ENCODE results near the gene SGTB.

SGTB gene

DNA sequence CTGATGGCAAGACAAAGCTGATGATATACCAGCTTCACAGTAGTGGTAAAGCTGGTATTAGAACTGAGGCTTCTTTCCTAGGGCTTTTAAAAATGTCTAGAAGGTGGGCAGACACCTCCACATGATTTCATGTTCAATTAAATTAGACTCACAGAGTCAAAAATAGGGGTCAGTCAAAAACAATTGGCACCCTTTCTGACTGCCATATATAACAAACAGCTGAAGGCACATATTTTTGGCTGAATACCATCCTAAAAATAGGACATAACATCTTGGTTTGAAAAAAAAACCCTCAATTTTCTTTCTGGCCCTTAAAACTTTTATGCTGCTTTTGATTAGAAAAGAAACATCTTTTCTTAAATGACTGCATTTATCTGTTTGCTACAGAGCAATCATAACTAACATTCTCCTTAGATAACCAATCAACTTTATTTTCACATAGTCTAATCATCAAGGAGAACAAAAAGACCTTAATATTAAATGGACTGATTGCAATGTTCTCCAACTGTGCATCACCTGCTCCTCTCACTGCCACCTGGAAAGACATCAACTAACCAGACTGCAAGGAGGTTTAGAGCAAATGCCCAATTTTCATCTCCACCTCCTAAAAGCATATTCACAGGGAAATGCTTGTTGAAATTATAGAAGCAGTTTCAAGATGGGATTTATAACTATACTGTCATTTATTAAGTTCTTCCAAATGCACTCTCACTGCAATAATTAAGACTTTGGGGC is 3.2 kb downstream of the SGTB start:
- Histone ChIP-seq H2AFZ (ENCODE audit: low read depth, low read length) (no peak overlapping the region), H4K20me1 (ENCODE audit: insufficient read depth, low read length) (peaks cover 5% of the 10 kb centered on the region; the same call in 1 of the 2 replicates), H3K4me2 (ENCODE audit: low read length) (no peak overlapping the region), H3K4me3 (ENCODE audit: low read length) (no peak overlapping the region), H3K79me2 (ENCODE audit: low read length) (peaks cover 35% of the 10 kb centered on the region), H3K9ac (ENCODE audit: low read length) (no peak overlapping the region), H3K36me3 (replicated peaks; ENCODE audit: low read depth, low read length) (peaks cover 18% of the 10 kb centered on the region), H3K9me3 (ENCODE audit: insufficient read depth, low read length) (no peaks in the 10 kb centered on the region), H3K27me3 (ENCODE audit: low read depth, low read length) (no peaks in the 10 kb centered on the region), H3K4me1 (ENCODE audit: low read length) (peaks cover 12% of the 10 kb centered on the region), H3K27ac (ENCODE audit: low read length) (no peak overlapping the region)
- TF ChIP-seq EZH2phosphoT487 (IDR thresholded peaks at IDR 0.05; ENCODE audit: low read depth), result no peak
- TF ChIP-seq, protein P1, sequence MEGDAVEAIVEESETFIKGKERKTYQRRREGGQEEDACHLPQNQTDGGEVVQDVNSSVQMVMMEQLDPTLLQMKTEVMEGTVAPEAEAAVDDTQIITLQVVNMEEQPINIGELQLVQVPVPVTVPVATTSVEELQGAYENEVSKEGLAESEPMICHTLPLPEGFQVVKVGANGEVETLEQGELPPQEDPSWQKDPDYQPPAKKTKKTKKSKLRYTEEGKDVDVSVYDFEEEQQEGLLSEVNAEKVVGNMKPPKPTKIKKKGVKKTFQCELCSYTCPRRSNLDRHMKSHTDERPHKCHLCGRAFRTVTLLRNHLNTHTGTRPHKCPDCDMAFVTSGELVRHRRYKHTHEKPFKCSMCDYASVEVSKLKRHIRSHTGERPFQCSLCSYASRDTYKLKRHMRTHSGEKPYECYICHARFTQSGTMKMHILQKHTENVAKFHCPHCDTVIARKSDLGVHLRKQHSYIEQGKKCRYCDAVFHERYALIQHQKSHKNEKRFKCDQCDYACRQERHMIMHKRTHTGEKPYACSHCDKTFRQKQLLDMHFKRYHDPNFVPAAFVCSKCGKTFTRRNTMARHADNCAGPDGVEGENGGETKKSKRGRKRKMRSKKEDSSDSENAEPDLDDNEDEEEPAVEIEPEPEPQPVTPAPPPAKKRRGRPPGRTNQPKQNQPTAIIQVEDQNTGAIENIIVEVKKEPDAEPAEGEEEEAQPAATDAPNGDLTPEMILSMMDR (IDR thresholded peaks at IDR 0.05; ENCODE audit: low read depth, low read length), result no peak

DNA sequence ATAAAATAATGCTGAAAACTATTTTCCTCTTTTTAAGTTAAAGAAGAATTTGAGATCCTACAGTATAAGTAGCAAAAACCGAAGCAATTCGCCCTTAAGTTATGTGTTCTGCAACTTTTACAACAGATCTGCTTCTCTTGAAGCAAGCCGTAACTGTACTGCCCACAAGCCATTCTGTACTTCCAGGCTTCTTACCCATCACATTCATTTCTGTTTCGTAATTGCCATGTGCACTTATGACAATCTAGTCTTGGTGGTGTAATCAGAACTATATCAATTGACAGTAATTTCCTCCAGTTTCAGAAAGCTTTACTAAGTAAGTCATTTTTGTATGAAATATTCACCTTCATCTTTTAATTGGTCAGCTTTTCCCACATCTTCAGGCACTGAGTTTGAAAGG is 13.8 kb downstream of the SGTB start:
- TF ChIP-seq, protein P1 (IDR thresholded peaks at IDR 0.05; ENCODE audit: low read depth, low read length), result no peak
- TF ChIP-seq EZH2phosphoT487 (IDR thresholded peaks at IDR 0.05; ENCODE audit: low read depth), result no peak
- Histone ChIP-seq H2AFZ (ENCODE audit: low read depth, low read length) (no peak overlapping the region), H3K36me3 (replicated peaks; ENCODE audit: low read depth, low read length) (peaks cover 6% of the 10 kb centered on the region)

DNA sequence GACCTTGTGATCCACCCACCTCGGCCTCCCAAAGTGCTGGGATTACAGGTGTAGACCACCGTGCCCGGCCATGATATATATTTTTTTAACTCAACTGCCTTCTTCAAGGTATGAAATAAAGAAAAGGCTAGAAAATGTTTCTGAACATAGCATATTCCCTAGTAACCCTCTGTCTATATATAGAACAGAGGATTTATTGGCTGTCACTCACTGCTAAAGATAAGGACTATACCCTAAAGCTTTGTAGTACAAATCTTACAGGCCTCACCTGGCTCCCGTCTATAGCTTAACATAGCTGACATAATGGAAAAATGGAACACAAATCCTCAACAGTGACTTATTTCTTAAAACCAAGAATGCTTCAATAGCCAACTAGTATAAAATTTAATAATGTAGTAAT is 14.2 kb downstream of the SGTB start:
- TF ChIP-seq EZH2phosphoT487 (IDR thresholded peaks at IDR 0.05; ENCODE audit: low read depth), result no peak
- TF ChIP-seq, protein P1 (IDR thresholded peaks at IDR 0.05; ENCODE audit: low read depth, low read length), result no peak
- no peaks in the 10 kb centered on the region for H3K79me2 ChIP-seq (ENCODE audit: low read length)
- H3K27me3 ChIP-seq (ENCODE audit: low read depth, low read length), result no peaks in the 10 kb centered on the region
- no peak overlapping the region for H3K4me3 ChIP-seq (ENCODE audit: low read length)
- no peak overlapping the region for H3K4me2 ChIP-seq (ENCODE audit: low read length)
- peaks cover 10% of the 10 kb centered on the region for H3K36me3 ChIP-seq (replicated peaks; ENCODE audit: low read depth, low read length)
- H4K20me1 ChIP-seq (ENCODE audit: insufficient read depth, low read length), result no peaks in the 10 kb centered on the region
- H2AFZ ChIP-seq (ENCODE audit: low read depth, low read length), result no peak overlapping the region
- no peak overlapping the region for H3K9ac ChIP-seq (ENCODE audit: low read length)
- H3K27ac ChIP-seq (ENCODE audit: low read length), result no peak overlapping the region
- H3K9me3 ChIP-seq (ENCODE audit: insufficient read depth, low read length), result no peaks in the 10 kb centered on the region
- no peaks in the 10 kb centered on the region for H3K4me1 ChIP-seq (ENCODE audit: low read length)

More for the DNA sequence above, 13.8 kb downstream of the SGTB start:
- Histone ChIP-seq H3K9me3 (ENCODE audit: insufficient read depth, low read length) (no peaks in the 10 kb centered on the region), H3K4me2 (ENCODE audit: low read length) (no peak overlapping the region), H3K9ac (ENCODE audit: low read length) (no peak overlapping the region), H3K4me3 (ENCODE audit: low read length) (no peak overlapping the region), H3K27me3 (ENCODE audit: low read depth, low read length) (no peaks in the 10 kb centered on the region), H3K4me1 (ENCODE audit: low read length) (no peaks in the 10 kb centered on the region), H3K27ac (ENCODE audit: low read length) (no peak overlapping the region), H4K20me1 (ENCODE audit: insufficient read depth, low read length) (no peaks in the 10 kb centered on the region), H3K79me2 (ENCODE audit: low read length) (no peaks in the 10 kb centered on the region)

DNA sequence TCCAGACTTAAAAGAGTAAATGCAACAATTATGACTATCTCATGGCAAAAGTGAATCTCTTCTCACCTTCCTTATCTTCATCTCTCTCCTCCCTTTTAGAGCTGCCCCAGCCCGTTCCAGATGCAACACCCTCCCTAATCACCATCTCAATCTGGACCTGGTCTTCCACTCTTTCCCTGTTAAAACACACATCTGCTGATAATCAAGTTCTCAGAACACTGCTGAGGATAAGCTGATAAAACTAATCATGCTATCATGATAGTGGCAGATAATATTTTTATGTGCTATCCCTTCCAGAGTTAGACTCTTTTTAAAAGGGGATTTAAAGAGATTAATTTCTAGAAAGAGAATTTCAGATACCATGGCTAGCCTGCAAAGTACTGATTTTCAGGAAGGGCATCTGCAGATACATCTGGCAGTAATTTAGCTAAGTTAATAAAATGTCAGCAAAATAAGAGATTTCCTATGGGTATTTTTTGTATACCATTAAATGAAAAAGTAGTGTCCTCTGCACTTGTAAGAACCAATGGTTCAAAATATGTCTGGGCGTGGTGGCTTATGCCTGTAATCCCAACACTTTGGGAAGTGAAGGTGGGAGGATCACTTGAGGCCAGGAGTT is 17.2 kb downstream of the SGTB start:
- H2AFZ ChIP-seq (ENCODE audit: low read depth, low read length), result no peak overlapping the region
- H3K4me2 ChIP-seq (ENCODE audit: low read length), result no peak overlapping the region
- no peak overlapping the region for H3K27ac ChIP-seq (ENCODE audit: low read length)
- H3K4me3 ChIP-seq (ENCODE audit: low read length), result no peak overlapping the region
- H3K79me2 ChIP-seq (ENCODE audit: low read length), result no peaks in the 10 kb centered on the region
- H3K27me3 ChIP-seq (ENCODE audit: low read depth, low read length), result no peaks in the 10 kb centered on the region
- peaks cover 13% of the 10 kb centered on the region for H3K36me3 ChIP-seq (replicated peaks; ENCODE audit: low read depth, low read length)
- H3K9me3 ChIP-seq (ENCODE audit: insufficient read depth, low read length), result no peaks in the 10 kb centered on the region
- no peaks in the 10 kb centered on the region for H3K4me1 ChIP-seq (ENCODE audit: low read length)
- TF ChIP-seq, protein P1 (IDR thresholded peaks at IDR 0.05; ENCODE audit: low read depth, low read length), result no peak
- TF ChIP-seq EZH2phosphoT487 (IDR thresholded peaks at IDR 0.05; ENCODE audit: low read depth), result no peak
- H4K20me1 ChIP-seq (ENCODE audit: insufficient read depth, low read length), result no peaks in the 10 kb centered on the region
- no peak overlapping the region for H3K9ac ChIP-seq (ENCODE audit: low read length)
